ACHN (cell line): ENCODE results near the gene FAM20B.
"Not testable (repeated sequence)": the region's sequence is repeated elsewhere in the genome, so short reads cannot be mapped to it uniquely, and the experiment has no call there.

ENCODE experiments used
- DNase-seq: peaks from one replicate; pipeline ENCODE4 v3.0.0-alpha.2; 2015
- in situ Hi-C: cut with HindIII; loops from 2 replicates; pipeline ENCODE4 v1.10.0; 2017; ENCODE audit warnings: low sequenced_read_pairs, low pct_ligation_motif_present, low pct_unique_long_range_greater_than_20kb

FAM20B gene

GRCh38 chr1:179025125-179025974 lies at the start of gene FAM20B:
FAM20B (plus strand) TSS chr1:179025894; CDS start chr1:179043848, 17,954 bp downstream.
- in situ Hi-C loops = no loop called here
- peak; percentile 95 for DNase-seq

GRCh38 chr1:178976541-178976940 lies 49.2 kb upstream of the FAM20B start:
- DNase-seq = no peak
- in situ Hi-C loops = no loop called here

- in situ Hi-C loops = no loop called here
- DNase-seq = no peak
These were observed 39.5 kb upstream of the FAM20B start for GRCh38 chr1:178986204-178986603.

- DNase-seq, in situ Hi-C loops: not testable (repeated sequence)
These were observed 37.5 kb upstream of the FAM20B start for GRCh38 chr1:178988198-178988597.

GRCh38 chr1:178993559-178993958 lies 32.1 kb upstream of the FAM20B start:
- in situ Hi-C loops = no loop called here
- no peak for DNase-seq

- no peak for DNase-seq
- in situ Hi-C loops = no loop called here
These were observed 28.3 kb upstream of the FAM20B start for GRCh38 chr1:178997428-178997827.

GRCh38 chr1:178998295-178998694 lies 27.4 kb upstream of the FAM20B start:
- in situ Hi-C loops = no loop called here
- DNase-seq = no peak

- in situ Hi-C loops = no loop called here
- no peak for DNase-seq
These were observed 26.6 kb upstream of the FAM20B start for GRCh38 chr1:178999061-178999460.

GRCh38 chr1:179001451-179001850 lies 24.2 kb upstream of the FAM20B start:
- in situ Hi-C loops = loop anchor here (25.0 kb wide), 2 partner anchors 239 to 464 kb away; no protein-coding TSS in a partner anchor
- DNase-seq = no peak

- in situ Hi-C loops = loop anchor here (25.0 kb wide), 2 partner anchors 240 to 465 kb away; no protein-coding TSS in a partner anchor
- DNase-seq = not testable (repeated sequence)
These were observed 23.6 kb upstream of the FAM20B start for GRCh38 chr1:179002064-179002463.

- DNase-seq = peak; percentile 77
- in situ Hi-C loops = loop anchor here (25.0 kb wide), 2 partner anchors 240 to 465 kb away; no protein-coding TSS in a partner anchor
These were observed 22.9 kb upstream of the FAM20B start for GRCh38 chr1:179002552-179003345.

- no peak for DNase-seq
- in situ Hi-C loops = loop anchor here (25.0 kb wide), 2 partner anchors 241 to 466 kb away; no protein-coding TSS in a partner anchor
These were observed 22.1 kb upstream of the FAM20B start for GRCh38 chr1:179003512-179004066.

GRCh38 chr1:179007233-179007632 lies 18.5 kb upstream of the FAM20B start:
- in situ Hi-C loops = loop anchor here (25.0 kb wide), 2 partner anchors 245 to 470 kb away; no protein-coding TSS in a partner anchor
- DNase-seq = no peak

- no peak for DNase-seq
- in situ Hi-C loops = loop anchor here (25.0 kb wide), 2 partner anchors 248 to 473 kb away; no protein-coding TSS in a partner anchor
These were observed 15.0 kb upstream of the FAM20B start for GRCh38 chr1:179010671-179011070.

GRCh38 chr1:179012038-179012437 lies 13.7 kb upstream of the FAM20B start:
- in situ Hi-C loops = loop anchor here (25.0 kb wide), 2 partner anchors 250 to 475 kb away; no protein-coding TSS in a partner anchor
- no peak for DNase-seq

- in situ Hi-C loops = loop anchor here (25.0 kb wide), 2 partner anchors 252 to 477 kb away; no protein-coding TSS in a partner anchor
These were observed 11.6 kb upstream of the FAM20B start for GRCh38 chr1:179014123-179014522.

GRCh38 chr1:179015396-179015795 lies 10.3 kb upstream of the FAM20B start:
- DNase-seq = no peak
- in situ Hi-C loops = loop anchor here (25.0 kb wide), 2 partner anchors 253 to 478 kb away; no protein-coding TSS in a partner anchor

More at GRCh38 chr1:179014123-179014522, 11.6 kb upstream of the FAM20B start:
- DNase-seq = no peak

GRCh38 chr1:179016706-179017382 lies 8.8 kb upstream of the FAM20B start:
- peak; percentile 93 for DNase-seq
- in situ Hi-C loops = loop anchor here (25.0 kb wide), 2 partner anchors 255 to 480 kb away; no protein-coding TSS in a partner anchor
